Left lung (tissue), 10 donors: Measurements from ENCODE around the gene LIN37. TPM values are rescaled to one million over a fixed set of nuclear protein-coding genes. Genes with fewer than 3 reads are reported as not detected.

Experiments
- ATAC-seq: fragments of 200-7000 bp; cut with Tn5 transposase; one replicate; pipeline ENCODE4 v1.9.1; 2020; ENCODE audit warnings: moderate library complexity
- DNase-seq, 4 donors: peaks; one replicate each; pipeline ENCODE4 v3.0.0-alpha.2; 2013 to 2020
- H3K27ac ChIP-seq, 2 donors: fragments of 200-600 bp; sonication (generic) in 1 of 2; one replicate each; pipeline versions ENCODE4 v1.5.0 to v1.8.0; 2020 to 2021
- H3K27me3 ChIP-seq, 2 donors: fragments of 200-600 bp; sonication (generic) in 1 of 2; one replicate each; pipeline versions ENCODE4 v1.5.0 to v1.8.0; 2020 to 2021
- H3K36me3 ChIP-seq, 2 donors: fragments of 200-600 bp; sonication (generic) in 1 of 2; one replicate each; pipeline versions ENCODE4 v1.5.0 to v1.8.0; 2020 to 2021
- H3K4me1 ChIP-seq, 2 donors: fragments of 200-600 bp; one replicate each; pipeline ENCODE4 v1.8.0; 2021
- H3K4me3 ChIP-seq, 2 donors: fragments of 200-600 bp; sonication (generic) in 1 of 2; one replicate each; pipeline versions ENCODE4 v1.5.0 to v1.8.0; 2020 to 2021; ENCODE audit warnings: mild to moderate bottlenecking in 1 of 2
- H3K9me3 ChIP-seq, 2 donors: fragments of 200-600 bp; sonication (generic) in 1 of 2; one replicate each; pipeline versions ENCODE4 v1.5.0 to v1.8.0; 2020 to 2021
- CTCF ChIP-seq, 2 donors: fragments of 200-600 bp; sonication (generic) in 1 of 2; IDR thresholded peaks; one replicate each; pipeline versions ENCODE4 v1.5.0 to v1.8.0; 2021; ENCODE audit warnings: antibody characterized with exemption in 2 of 2
- intact Hi-C, 2 donors: fragments of 100-400 bp; cut with DNase I; formaldehyde crosslinking; loops; one replicate each; pipeline versions ENCODE4 v1.11.2 to v1.14.2; 2022
- polyA plus RNA-seq, 6 donors: library from polyadenylated mRNA; unstranded; fragments of 120-200 nt; gene quantifications; one replicate each; pipeline ENCODE4 v1.2.1, GENCODE V29; 2013; ENCODE audit not compliant: insufficient read length in 6 of 6
- total RNA-seq, 2 donors: library from RNA; stranded (reverse); fragmentation: NEBNext Ultra II Directional; extraction: Animal tissue kit (Norgen Biotek cat#: 25700); gene quantifications; one replicate each; pipeline ENCODE4 v1.2.1, GENCODE V29; 2021
- donor health status: DM: no; HTN: yes; CAD: no.
- donor health status: DM: no; HTN: no; CAD: no.

The LIN37 gene
- total and polyA plus RNA-seq, 8 donors, result 6.6 to 14.5 (median 11.8) TPM

- peak; percentile 81 to 92 (median 84) for DNase-seq
- intact Hi-C loops, result no loop called here
Observed at GRCh38 chr19:35757231-35757748, 8.9 kb downstream of the LIN37 start.

GRCh38 chr19:35757749-35758608, 9.6 kb downstream of the LIN37 start, which contains the start of gene PROSER3:
PROSER3 (plus strand) TSS chr19:35758176; CDS start chr19:35758216, 40 bp downstream.
- intact Hi-C loops, result no loop called here
- H3K27ac ChIP-seq, result peak within 1 kb of the TSS; percentile 94 to 95
- DNase-seq, result peak; percentile 96 to 99 (median 99)
- H3K36me3 ChIP-seq, result peaks cover 0 to 38% of the 10 kb centered on the region in 2 donors
- peak; percentile 94 for ATAC-seq
- peaks cover 0 to 21% of the 10 kb centered on the region in 2 donors for H3K27me3 ChIP-seq
- H3K9me3 ChIP-seq, result no peaks in the 10 kb centered on the region
- TF ChIP-seq CTCF (IDR thresholded peaks at IDR 0.05), result no peak
- H3K4me3 ChIP-seq, result peak within 1 kb of the TSS; percentile 92 to 96
- peaks cover 13 to 41% of the 10 kb centered on the region in 2 donors for H3K4me1 ChIP-seq

More at GRCh38 chr19:35757231-35757748, 8.9 kb downstream of the LIN37 start:
- peak; percentile 39 for ATAC-seq
- no peak for TF ChIP-seq CTCF (IDR thresholded peaks at IDR 0.05)
- Histone ChIP-seq H3K4me3 (peak overlapping the region; percentile 19 to 92), H3K27me3 (peaks cover 0 to 21% of the 10 kb centered on the region in 2 donors), H3K4me1 (peaks cover 13 to 41% of the 10 kb centered on the region in 2 donors), H3K9me3 (no peaks in the 10 kb centered on the region), H3K36me3 (peaks cover 0 to 38% of the 10 kb centered on the region in 2 donors), H3K27ac (peak overlapping the region; percentile 86 to 94)

GRCh38 chr19:35759697-35760096, 11.3 kb downstream of the LIN37 start:
- H3K4me3 ChIP-seq, result no peak overlapping the region
- intact Hi-C loops, result no loop called here

GRCh38 chr19:35760711-35761349, 12.5 kb downstream of the LIN37 start:
- DNase-seq, result no peak
- H3K27me3 ChIP-seq, result peaks cover 0 to 12% of the 10 kb centered on the region in 2 donors
- H3K27ac ChIP-seq, result no peak overlapping the region
- no peak for ATAC-seq
- no peak for TF ChIP-seq CTCF (IDR thresholded peaks at IDR 0.05)
- peaks cover 13 to 33% of the 10 kb centered on the region in 2 donors for H3K4me1 ChIP-seq
- no peaks in the 10 kb centered on the region for H3K9me3 ChIP-seq
- intact Hi-C loops, result no loop called here
- H3K4me3 ChIP-seq, result no peak overlapping the region
- peaks cover 0 to 39% of the 10 kb centered on the region in 2 donors for H3K36me3 ChIP-seq

More at GRCh38 chr19:35759697-35760096, 11.3 kb downstream of the LIN37 start:
- H3K9me3 ChIP-seq, result no peaks in the 10 kb centered on the region
- peaks cover 13 to 41% of the 10 kb centered on the region in 2 donors for H3K4me1 ChIP-seq
- ATAC-seq (no peak), DNase-seq (no peak)
- TF ChIP-seq CTCF (IDR thresholded peaks at IDR 0.05), result no peak
- peaks cover 0 to 35% of the 10 kb centered on the region in 2 donors for H3K36me3 ChIP-seq
- no peak overlapping the region for H3K27ac ChIP-seq
- H3K27me3 ChIP-seq, result peaks cover 0 to 21% of the 10 kb centered on the region in 2 donors
